Head of caudate nucleus (tissue), 42 donors: ENCODE measurements around the gene LEMD3.

Source experiments
- DNase-seq, 42 donors: peaks; one replicate each; pipeline versions ENCODE4 v3.0.0 to v3.0.0-alpha.2; 2020 to 2021; ENCODE audit warnings: mixed read lengths in 7 of 42
- intact Hi-C: fragments of 100-400 bp; cut with DNase I; formaldehyde crosslinking; loops from one replicate; pipeline ENCODE4 v1.15.0; 2022

The LEMD3 gene

DNA sequence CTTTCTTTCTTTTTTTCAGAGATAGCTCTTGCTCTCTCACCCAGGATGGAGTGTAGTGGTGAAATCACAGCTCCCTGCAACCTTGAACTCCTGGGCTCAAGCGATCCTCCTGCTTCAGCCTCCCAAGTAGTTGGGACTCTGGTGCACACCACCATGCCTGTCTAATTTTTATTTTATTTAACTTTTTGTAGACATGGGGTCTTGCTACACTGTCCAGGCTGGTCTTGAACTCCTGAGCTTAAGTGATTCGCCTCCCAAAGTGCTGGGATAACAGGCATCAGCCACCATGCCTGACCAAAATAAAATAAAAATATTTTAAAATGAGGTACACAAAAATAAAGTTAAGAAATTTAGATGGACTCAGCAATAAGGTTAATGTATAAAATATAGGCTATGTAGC lies 5.1 kb upstream of the LEMD3 start:
- intact Hi-C loops = no loop called here
- no peak for DNase-seq

GRCh38 chr12:65164774-65165173 lies 4.6 kb upstream of the LEMD3 start:
- DNase-seq = no peak
- intact Hi-C loops = no loop called here

DNA sequence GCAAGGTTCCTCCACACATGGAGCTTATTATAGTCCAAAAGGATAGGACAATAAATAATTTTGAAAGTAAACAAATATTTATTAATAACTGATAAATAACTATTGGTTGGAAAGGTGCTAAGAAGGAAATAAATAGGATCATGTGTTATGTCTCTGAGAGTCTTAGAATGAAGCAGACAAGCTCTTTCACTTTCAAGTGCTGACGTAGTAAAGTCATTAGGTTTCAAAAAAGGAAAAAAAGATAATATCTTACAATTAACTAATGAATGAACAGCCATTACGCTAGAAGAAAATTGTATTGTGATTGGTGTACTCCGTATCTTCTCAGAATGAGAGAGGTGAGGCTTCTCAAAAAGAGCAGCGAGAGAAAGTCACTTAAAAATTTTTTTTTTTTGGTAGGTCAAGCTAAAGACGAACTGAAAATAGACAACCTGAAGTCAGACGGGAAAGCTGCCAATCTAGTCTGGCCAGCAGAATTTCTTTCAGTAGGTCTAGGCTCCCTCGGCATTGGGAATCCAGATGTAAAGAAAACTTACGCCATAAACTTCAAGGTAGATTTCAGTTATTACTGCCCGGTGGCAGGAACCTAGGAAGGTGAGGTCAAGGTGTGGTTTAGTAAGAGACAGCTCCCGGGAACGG lies 583 bp upstream of the LEMD3 start:
- no peak for DNase-seq
- intact Hi-C loops = no loop called here

DNA sequence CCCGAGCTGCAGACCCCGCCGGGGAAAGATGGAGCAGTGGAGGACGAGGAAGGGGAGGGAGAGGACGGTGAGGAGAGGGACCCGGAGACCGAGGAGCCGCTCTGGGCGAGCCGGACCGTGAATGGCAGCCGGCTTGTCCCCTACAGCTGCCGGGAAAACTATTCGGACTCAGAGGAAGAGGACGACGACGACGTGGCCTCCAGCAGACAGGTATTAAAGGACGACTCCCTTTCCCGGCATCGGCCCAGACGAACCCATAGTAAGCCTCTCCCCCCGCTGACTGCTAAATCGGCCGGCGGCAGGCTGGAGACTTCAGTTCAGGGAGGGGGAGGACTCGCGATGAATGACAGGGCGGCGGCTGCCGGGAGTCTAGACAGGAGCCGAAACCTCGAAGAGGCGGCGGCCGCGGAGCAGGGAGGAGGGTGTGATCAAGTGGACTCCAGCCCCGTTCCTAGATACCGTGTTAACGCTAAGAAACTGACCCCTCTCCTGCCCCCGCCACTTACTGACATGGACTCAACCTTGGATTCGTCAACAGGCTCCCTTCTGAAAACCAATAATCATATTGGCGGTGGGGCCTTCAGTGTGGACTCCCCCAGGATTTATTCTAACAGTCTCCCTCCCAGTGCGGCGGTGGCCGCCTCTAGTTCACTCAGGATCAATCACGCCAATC lies 962 bp downstream of the LEMD3 start:
- intact Hi-C loops = no loop called here

DNA sequence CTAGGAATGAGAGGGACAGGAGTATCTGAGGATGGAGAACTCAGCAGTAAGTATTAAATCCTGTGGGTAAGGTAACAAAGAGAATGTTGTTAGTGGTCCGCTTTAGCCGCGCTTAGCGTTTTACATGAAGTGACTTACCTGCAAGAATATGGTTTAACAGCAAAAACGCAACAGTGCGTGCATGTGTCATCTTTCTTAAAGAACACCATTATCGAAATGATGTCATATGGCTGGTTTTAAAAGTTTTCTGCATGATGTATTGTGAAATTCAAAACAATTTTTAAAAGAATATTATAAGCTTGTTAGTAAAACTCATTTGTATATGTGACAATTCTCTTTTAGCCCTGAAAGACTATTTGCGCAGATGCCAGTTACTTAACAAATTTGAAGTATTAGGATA lies 1.7 kb downstream of the LEMD3 start:
- intact Hi-C loops = no loop called here
- peak in 2 of 42 donors; percentile 2 to 21 for DNase-seq

More for the DNA sequence above, 962 bp downstream of the LEMD3 start:
- peak in 41 of 42 donors; percentile 29 to 82 (median 55) for DNase-seq

GRCh38 chr12:65171870-65172269 lies 2.5 kb downstream of the LEMD3 start:
- intact Hi-C loops = no loop called here
- DNase-seq = peak in 1 of 42 donors; percentile 3

GRCh38 chr12:65175385-65175784 lies 6.0 kb downstream of the LEMD3 start:
- DNase-seq = no peak
- intact Hi-C loops = no loop called here

DNA sequence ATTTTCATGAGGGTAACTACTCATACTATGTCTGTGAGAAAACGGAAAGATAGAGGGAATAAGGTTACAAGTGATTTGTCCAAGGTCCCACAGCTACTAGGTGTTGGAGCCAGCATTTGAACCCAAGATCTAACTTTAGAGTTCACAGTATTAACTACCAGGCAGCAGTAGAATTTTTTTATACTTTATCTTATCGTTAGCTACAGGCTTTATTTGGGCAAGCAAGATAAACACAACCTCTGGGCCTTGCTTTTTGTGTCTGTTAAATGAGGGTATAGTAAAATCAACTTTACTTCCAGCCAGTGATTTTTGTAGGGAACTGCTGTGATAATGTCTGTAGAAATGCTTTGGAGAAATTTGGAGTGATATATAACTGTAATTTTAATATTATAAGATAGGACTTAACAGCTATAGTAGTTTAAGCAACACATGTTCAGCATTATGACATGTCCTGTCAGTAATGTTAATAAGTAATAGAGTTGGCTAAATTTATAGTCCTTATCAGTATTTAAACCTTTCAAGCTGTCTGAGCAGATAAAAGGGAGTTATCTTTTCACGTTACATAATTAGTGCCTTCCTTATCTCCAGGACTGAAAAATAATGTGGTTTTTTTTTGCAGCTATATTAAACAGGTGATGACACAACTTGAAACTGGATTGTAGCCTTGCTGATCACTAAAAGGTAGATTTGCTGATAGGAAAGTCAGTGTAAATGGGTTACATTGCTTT lies 12.8 kb downstream of the LEMD3 start:
- no peak for DNase-seq
- intact Hi-C loops = no loop called here

DNA sequence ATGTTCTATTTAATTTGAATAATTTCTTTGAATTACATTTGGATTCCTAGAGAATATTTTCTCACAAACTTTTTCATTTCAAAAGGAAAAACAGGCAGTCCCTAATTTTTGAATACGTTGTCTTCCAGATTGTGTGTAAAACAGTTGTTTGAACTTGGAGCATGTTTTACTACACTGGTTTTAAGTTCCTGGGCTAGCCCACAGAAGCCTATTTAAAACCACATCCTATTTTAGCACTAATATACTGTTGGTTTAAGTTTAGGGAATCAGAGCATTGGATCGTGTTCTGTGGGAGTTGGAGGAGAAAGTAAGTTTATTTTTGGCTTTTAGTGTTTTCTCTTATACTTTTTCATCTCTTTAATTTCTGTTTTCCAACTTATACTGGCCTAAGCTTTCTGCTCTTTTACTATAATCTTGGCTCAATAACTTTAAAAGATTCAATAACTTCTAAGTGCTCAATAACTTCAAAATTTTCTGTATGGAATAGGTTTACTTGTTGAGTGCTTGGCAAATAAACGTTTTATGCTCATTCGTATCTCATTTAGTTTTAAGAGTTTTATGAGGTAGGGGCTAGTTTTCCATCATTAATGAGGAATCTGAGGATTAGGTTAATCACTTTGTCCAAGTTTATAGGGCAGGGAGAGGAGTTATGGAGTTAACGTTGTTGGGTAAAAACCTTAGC lies 14.9 kb downstream of the LEMD3 start:
- intact Hi-C loops = no loop called here

DNA sequence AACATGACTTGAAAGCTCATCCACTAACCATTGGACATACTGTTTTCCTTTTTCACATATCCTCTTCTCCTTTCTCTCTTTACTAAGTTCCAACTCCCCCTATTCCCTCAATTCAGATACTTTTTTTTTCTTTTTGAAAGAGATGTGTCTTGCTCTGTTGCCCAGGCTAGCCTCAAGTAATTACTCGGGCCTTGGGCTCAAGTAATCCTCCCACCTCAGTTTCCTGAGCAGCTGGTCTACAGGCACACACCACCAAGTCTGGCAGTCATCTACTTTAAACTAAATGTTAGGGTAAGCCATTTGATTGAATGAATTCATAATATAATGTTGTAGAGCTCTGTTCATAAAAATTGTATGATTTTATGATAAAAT lies 15.5 kb downstream of the LEMD3 start:
- no peak for DNase-seq
- intact Hi-C loops = no loop called here

More for the DNA sequence above, 14.9 kb downstream of the LEMD3 start:
- DNase-seq = no peak

GRCh38 chr12:65187665-65188064 lies 18.3 kb downstream of the LEMD3 start:
- intact Hi-C loops = no loop called here
- DNase-seq = no peak

GRCh38 chr12:65188179-65188701 lies 18.9 kb downstream of the LEMD3 start:
- no peak for DNase-seq
- intact Hi-C loops = no loop called here

DNA sequence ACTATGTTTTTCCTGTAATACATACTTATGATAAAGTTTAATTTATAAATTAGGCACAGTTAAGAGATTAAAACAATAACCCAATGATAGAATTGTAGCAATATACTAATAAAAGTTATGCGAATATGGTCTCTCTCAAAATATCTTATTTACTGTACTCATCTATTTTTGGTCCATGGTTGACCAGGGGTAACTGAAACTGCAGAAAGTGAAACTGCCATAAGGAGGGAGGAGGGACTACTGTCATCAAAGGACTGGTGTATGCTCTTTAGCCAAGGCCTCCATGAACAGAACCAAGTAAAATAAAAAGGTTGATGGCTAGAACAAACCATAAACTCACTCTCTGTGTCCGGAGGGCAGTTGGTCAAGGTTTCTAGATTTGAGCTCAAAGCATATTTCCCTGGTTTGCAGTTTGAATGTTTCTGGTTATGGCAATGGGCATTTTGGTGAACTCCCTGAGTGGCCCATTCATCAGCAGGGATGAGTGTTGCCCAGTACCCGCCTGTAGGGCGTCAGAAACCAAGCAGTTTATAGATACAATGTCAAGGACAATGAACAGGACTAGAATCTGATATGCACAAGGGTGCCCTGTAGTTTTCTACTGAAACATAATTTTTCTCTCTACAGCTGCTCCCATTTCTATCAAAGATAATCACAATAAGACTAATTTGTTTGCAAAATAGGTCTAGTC lies 19.8 kb downstream of the LEMD3 start:
- intact Hi-C loops = no loop called here

GRCh38 chr12:65192963-65193516 lies 23.7 kb downstream of the LEMD3 start:
- intact Hi-C loops = no loop called here
- DNase-seq = no peak

More for the DNA sequence above, 19.8 kb downstream of the LEMD3 start:
- no peak for DNase-seq

- DNase-seq = no peak
- intact Hi-C loops = no loop called here
Measured at GRCh38 chr12:65194949-65195348, 25.6 kb downstream of the LEMD3 start.

- DNase-seq = no peak
- intact Hi-C loops = no loop called here
Measured at GRCh38 chr12:65195387-65196055, 26.1 kb downstream of the LEMD3 start.

- no peak for DNase-seq
- intact Hi-C loops = no loop called here
Measured at GRCh38 chr12:65196762-65197567, 27.6 kb downstream of the LEMD3 start.
